ENCODE measurements around the gene FYB1.

DNA sequence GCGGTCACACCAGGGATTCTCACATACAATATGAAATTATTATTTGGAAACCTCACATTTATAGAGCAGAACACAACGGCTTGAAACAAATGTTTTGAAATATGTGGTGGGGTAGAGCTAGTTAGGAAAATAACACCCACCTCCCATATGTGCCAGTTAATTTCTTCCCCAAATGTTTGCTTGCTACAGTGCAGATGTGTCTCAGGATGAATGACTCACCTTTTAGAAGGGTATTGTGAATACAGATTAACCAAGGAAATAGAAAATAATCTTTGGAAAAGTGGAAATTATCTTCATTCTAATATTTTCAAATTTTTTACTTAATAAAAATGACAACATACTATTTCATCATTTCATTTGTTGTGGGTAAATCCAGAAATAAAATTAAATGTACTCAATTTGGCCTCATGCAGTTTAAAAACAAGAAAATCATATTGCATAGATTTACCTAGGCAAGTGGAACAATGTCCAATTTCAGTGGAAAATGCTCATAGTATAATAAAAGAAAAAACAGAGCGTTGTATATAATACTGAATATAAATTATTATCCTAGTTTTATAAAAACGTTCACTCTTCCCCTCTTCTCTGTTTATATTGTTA, 105.9 kb downstream of the FYB1 start:
- TF ChIP-seq, protein P1, sequence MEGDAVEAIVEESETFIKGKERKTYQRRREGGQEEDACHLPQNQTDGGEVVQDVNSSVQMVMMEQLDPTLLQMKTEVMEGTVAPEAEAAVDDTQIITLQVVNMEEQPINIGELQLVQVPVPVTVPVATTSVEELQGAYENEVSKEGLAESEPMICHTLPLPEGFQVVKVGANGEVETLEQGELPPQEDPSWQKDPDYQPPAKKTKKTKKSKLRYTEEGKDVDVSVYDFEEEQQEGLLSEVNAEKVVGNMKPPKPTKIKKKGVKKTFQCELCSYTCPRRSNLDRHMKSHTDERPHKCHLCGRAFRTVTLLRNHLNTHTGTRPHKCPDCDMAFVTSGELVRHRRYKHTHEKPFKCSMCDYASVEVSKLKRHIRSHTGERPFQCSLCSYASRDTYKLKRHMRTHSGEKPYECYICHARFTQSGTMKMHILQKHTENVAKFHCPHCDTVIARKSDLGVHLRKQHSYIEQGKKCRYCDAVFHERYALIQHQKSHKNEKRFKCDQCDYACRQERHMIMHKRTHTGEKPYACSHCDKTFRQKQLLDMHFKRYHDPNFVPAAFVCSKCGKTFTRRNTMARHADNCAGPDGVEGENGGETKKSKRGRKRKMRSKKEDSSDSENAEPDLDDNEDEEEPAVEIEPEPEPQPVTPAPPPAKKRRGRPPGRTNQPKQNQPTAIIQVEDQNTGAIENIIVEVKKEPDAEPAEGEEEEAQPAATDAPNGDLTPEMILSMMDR (IDR thresholded peaks at IDR 0.05), result no peak
- TF ChIP-seq POLR2A (IDR thresholded peaks at IDR 0.05), result no peak

Data from lower leg skin (tissue), 3 donors.